GM12892 (cell line): ENCODE data around the gene SYNGR3.
"Not testable (repeated sequence)": the region's sequence is repeated elsewhere in the genome, so short reads cannot be mapped to it uniquely, and the experiment has no call there.

ENCODE experiments used
- POLR2A ChIP-seq: IDR thresholded peaks from 2 replicates; pipeline ENCODE4 v1.6.1; 2011; ENCODE audit warnings: low read depth, low read length, control low read depth
- POLR2AphosphoS5 ChIP-seq: IDR thresholded peaks from 2 replicates; pipeline ENCODE4 v1.6.1; 2011; ENCODE audit warnings: low read depth, low read length, control low read depth
- TAF1 ChIP-seq: IDR thresholded peaks from 2 replicates; pipeline ENCODE4 v1.6.1; 2011; ENCODE audit warnings: low read depth, mild to moderate bottlenecking, control low read depth, low read length, borderline replicate concordance

GRCh38 chr16:2011726-2012125, 22.0 kb downstream of the SYNGR3 start:
- not testable (repeated sequence) for TF ChIP-seq TAF1, POLR2AphosphoS5, POLR2A
